Measurements from ENCODE around the gene SHROOM1.
A peak's percentile ranks its signal among the peaks of the same experiment; 100 is the strongest.
"Not testable (repeated sequence)": the region's sequence is repeated elsewhere in the genome, so short reads cannot be mapped to it uniquely, and the experiment has no call there.

SHROOM1 gene

DNA sequence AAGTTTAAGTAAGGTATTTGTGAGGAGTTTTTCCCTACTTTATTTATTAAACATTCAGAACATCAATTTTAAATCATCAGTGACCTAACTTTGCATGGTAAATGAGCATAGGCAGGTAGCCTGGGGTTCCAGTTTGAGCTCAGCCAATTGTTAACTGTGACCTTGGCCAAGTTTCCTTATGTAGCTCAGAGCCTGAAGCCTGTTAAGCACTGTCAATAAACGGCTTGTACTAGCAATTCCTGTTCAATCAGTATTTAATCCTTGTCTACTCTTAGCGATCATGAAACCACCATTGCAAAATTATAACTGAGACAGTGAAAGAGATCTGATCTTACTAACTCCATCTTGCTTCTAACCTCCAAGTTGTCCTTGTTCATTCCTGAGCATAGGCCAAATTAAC lies 22.0 kb downstream of the SHROOM1 start:
- no peaks in the 10 kb centered on the region for H3K9me3 Mint-ChIP-seq
- no peak overlapping the region for H3K4me3 Mint-ChIP-seq
- no peak overlapping the region for H3K27ac Mint-ChIP-seq
- peaks cover 89% of the 10 kb centered on the region for H3K27me3 Mint-ChIP-seq
- peaks cover 11% of the 10 kb centered on the region for H3K4me1 Mint-ChIP-seq
- no peak for ATAC-seq
- no peak for DNase-seq

DNA sequence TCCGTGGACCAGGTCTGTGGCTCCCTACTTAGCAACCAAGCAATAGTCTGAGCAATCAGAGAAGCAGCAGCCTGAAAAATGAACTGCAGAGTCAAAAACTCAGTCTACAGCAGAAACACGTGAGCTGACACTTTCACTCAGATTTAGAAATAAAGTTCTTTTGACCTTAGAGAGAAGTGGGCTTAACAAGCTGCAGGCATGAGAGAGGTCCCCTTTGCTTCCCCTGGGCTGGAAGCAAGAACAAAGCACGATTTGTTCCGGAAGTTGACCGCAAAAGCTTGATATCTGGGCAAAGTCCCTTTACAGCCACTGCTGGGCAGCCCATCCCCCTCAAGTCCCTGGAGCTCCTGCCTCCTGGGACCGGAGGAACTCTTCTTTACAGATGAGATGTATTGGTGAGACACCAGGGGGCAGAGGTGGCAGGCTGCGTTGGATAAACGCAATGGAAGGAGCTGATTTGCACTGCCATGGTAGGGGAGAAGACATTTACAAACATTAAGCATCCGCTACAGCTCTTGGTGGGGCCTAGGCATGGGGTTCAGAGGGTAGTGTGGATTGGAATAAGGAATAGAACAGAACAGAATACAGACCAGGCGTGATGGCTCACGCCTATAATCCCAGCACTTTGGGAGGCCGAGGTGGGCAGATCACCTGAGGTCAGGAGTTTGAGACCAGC lies 23.1 kb downstream of the SHROOM1 start:
- H3K27ac Mint-ChIP-seq: no peak overlapping the region
- no peak for DNase-seq
- H3K27me3 Mint-ChIP-seq: peaks cover 91% of the 10 kb centered on the region
- H3K4me3 Mint-ChIP-seq: no peak overlapping the region
- H3K4me1 Mint-ChIP-seq: peaks cover 3% of the 10 kb centered on the region
- no peak for ATAC-seq
- no peaks in the 10 kb centered on the region for H3K9me3 Mint-ChIP-seq

DNA sequence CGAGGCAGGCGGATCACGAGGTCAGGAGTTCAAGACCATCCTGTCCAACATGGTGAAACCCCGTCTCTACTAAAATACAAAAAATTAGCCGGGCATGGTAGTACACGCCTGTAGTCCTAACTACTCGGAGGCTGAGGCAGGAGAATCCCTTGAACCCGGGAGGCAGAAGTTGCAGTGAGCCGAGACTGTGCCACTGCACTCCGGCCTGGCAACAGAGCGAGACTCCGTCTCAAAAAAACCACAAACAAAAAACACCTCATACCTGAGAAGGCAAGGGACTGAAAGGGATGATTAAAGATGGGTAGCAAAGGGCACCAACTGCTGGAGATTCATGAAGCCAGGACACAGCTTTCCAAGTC lies 23.7 kb downstream of the SHROOM1 start:
- H3K4me1 Mint-ChIP-seq, DNase-seq, ATAC-seq, H3K27ac Mint-ChIP-seq, H3K9me3 Mint-ChIP-seq, H3K4me3 Mint-ChIP-seq: not testable (repeated sequence)
- peaks cover 91% of the 10 kb centered on the region for H3K27me3 Mint-ChIP-seq

DNA sequence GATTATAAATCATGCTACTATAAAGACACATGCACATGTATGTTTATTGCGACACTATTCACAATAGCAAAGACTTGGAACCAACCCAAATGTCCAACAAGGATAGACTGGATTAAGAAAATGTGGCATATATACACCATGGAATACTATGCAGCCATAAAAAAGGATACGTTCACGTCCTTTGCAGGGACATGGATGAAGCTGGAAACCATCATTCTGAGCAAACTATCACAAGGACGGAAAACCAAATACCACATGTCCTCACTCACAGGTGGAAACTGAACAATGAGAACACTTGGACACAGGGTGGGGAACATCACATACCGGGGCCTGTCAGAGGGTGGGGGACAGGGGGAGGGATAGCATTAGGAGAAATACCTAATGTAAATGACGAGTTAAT lies 24.6 kb downstream of the SHROOM1 start:
- not testable (repeated sequence) for H3K4me1 Mint-ChIP-seq, DNase-seq, H3K9me3 Mint-ChIP-seq, H3K4me3 Mint-ChIP-seq, ATAC-seq, H3K27ac Mint-ChIP-seq
- H3K27me3 Mint-ChIP-seq: peaks cover 91% of the 10 kb centered on the region

DNA sequence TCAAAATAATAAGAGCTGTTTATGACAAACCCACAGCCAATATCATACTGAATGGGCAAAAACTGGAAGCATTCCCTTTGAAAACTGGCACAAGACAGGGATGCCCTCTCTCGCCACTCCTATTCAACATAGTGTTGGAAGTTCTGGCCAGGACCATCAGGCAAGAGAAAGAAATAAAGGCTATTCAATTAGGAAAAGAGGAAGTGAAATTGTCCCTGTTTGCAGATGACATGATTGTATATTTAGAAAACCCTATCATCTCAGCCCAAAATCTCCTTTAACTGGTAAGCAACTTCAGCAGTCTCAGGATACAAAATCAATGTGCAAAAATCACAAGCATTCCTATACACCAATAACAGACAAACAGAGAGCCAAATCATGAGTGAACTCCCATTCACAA lies 26.2 kb downstream of the SHROOM1 start:
- not testable (repeated sequence) for H3K27ac Mint-ChIP-seq, H3K4me1 Mint-ChIP-seq, H3K9me3 Mint-ChIP-seq, DNase-seq, ATAC-seq, H3K4me3 Mint-ChIP-seq
- H3K27me3 Mint-ChIP-seq: peaks cover 84% of the 10 kb centered on the region

DNA sequence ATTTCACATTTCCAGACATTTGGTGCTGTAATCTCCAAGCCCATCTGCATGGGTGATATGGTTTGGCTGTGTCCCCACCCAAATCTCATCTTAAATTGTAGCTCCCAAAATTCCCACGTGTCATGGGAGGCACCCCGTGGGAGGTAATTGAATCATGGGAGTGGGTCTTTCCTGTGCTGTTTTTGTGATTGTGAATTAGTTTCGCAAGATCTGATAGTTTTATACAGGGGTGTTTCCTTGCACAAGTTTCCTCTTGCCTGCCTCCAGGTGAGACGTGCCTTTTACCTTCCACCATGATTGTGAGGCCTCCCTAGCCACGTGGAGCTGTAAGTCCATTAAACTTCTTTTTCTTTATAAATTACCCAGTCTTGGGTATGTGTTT lies 27.8 kb downstream of the SHROOM1 start:
- H3K27me3 Mint-ChIP-seq: peaks cover 75% of the 10 kb centered on the region
- DNase-seq, ATAC-seq, H3K27ac Mint-ChIP-seq, H3K4me1 Mint-ChIP-seq, H3K9me3 Mint-ChIP-seq, H3K4me3 Mint-ChIP-seq: not testable (repeated sequence)

DNA sequence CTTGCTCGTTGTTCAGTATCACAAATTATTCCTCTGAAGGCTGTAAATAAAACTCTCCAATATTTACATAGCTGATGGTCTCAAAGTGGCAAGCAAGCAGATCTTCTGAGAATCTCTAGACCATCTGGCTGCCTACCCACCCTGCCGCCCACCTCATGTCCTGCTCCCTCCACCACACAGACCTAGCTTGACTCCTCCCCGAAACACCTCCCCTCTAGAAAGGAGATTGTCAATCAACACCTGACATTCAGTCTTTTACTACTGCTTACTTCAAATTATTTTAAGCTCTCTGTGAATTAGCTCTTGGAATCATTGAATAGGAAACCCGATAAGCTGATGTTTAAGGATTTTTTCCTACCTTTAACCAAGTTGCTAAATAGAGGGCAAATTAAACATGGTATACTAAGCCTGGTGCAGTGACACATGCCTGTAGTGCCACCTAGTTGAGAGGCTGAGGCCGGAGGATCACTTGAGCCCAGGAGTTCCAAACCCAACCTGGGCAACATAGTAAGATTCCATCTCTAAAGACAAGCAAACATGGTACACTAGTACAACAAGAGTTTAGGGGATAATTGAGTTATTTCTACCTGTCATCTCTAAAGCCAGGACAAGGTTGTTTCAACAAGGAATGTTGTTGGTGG lies 28.3 kb downstream of the SHROOM1 start:
- Mint-ChIP-seq H3K4me3 (no peak overlapping the region), H3K27me3 (peaks cover 70% of the 10 kb centered on the region), H3K4me1 (peaks cover 7% of the 10 kb centered on the region)

DNA sequence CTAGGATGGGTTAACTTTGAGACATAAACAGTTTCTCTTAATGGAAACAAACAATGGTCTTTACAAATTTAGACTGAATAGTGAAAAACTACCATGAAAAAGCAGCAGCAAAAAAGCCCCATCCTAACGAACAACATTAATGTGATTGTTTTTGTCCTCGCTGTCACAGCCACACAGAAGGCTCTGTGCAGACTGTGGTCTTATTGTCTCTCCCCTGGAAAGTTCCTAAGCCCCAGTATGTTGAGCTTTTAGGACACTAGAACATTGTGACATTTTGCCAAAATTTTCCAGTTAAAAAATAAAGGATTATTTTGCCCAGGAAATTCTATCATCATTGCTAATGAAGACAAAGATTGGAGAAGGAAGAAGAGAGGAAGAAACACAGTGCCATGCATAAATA lies 29.9 kb downstream of the SHROOM1 start:
- H3K4me1 Mint-ChIP-seq: peaks cover 7% of the 10 kb centered on the region
- H3K27ac Mint-ChIP-seq: no peak overlapping the region
- H3K27me3 Mint-ChIP-seq: peaks cover 65% of the 10 kb centered on the region
- H3K4me3 Mint-ChIP-seq: no peak overlapping the region
- no peak for ATAC-seq
- no peak for DNase-seq
- no peaks in the 10 kb centered on the region for H3K9me3 Mint-ChIP-seq

More for the DNA sequence above, 28.3 kb downstream of the SHROOM1 start:
- DNase-seq (no peak), ATAC-seq (no peak)
- no peak overlapping the region for H3K27ac Mint-ChIP-seq
- no peaks in the 10 kb centered on the region for H3K9me3 Mint-ChIP-seq

DNA sequence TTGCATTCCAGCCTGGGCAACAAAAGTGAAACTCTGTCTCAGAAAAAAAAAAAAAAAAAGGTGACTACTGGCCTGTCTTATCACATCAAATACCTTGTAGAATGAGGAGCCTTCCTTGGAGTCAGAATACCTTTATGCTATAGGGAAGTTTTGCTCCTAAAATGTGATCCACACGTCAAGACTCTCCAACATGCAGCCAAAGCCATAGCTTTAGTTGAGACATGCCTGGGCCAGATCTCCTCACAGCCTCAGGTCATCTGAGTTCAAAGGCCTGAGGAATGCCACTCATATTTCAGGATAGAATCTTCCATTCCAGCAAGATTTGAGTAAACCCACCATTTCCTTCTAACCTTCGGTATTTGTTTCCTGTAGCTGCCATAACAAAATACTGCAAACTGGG lies 31.1 kb downstream of the SHROOM1 start:
- no peaks in the 10 kb centered on the region for H3K9me3 Mint-ChIP-seq
- H3K27me3 Mint-ChIP-seq: peaks cover 53% of the 10 kb centered on the region
- ATAC-seq (no peak), DNase-seq (no peak)
- no peak overlapping the region for H3K27ac Mint-ChIP-seq
- no peak overlapping the region for H3K4me3 Mint-ChIP-seq
- H3K4me1 Mint-ChIP-seq: peaks cover 7% of the 10 kb centered on the region

DNA sequence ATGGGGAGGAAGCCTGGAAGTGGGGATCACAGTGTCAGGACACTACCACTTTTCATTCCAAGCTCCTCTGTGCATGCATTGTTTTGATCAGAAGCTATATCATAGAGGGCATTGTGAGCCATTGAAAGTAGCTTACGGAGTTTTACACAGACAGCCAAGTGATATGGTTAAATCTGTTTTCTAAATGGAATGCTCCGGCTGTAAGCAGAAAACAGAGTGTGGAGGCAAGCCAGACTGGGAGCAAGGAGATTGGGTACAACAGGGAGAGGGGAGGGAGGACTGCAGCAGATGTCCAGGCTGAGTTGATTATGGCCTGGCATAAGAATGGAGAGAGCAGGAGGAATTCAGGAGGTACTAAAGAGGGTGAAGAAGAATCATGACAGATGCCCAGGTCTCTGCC lies 32.8 kb downstream of the SHROOM1 start:
- ATAC-seq (no peak), DNase-seq (no peak)
- Mint-ChIP-seq H3K27me3 (peaks cover 42% of the 10 kb centered on the region), H3K4me1 (peaks cover 7% of the 10 kb centered on the region), H3K4me3 (no peak overlapping the region), H3K27ac (no peak overlapping the region), H3K9me3 (no peaks in the 10 kb centered on the region)

DNA sequence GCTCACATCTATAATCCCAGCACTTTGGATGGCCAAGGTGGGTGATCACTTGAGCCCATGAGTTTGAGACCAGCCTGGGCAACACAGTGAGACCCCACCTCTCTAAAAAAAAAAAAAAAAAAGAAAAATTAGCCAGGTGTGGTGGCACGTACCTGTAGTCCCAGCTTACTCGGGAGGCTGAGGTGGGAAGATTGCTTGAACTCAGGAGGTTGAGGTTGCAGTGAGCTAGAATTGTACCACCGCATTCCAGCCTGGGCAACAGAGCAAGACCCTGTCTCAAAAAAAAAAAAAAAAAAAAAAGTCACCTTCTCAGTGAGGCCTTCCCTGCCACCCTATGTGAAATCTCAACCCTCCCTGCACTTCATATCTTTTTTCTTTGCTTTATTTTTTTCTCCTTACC lies 39.4 kb downstream of the SHROOM1 start:
- DNase-seq (no peak), ATAC-seq (no peak)
- H3K4me3 Mint-ChIP-seq: no peak overlapping the region
- H3K27me3 Mint-ChIP-seq: peaks cover 16% of the 10 kb centered on the region
- no peaks in the 10 kb centered on the region for H3K4me1 Mint-ChIP-seq
- no peak overlapping the region for H3K27ac Mint-ChIP-seq
- no peaks in the 10 kb centered on the region for H3K9me3 Mint-ChIP-seq

DNA sequence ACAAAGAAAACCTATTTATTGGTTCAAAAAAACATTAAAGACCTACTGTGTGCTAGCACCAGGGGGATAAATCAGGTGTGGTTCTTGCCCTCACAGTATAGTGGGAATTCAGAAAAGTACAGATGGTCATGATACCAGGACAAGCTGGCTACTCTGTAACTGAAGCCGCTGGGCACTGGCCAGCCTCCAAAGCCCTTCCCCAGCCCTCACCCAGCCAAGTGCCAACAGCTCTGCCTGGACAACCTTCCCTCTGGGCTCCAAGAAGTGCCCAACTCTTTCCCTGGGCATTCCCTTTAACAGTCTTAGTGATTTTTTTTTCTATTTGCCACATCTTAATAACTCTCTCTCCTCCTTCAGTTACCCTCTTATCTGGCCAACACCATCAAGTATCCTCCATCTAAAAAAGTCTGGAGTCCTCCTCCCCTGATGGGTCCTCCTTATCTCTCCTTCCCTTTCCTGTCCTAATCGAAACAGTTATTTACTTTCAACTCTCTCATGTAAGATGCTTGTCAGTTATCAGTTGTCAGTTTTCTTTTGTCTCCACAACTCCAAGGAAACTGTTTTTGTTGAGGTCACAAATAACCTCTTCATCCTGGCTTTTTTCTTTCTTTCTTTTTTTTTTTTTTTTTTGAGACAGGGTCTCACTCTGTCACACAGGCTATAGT lies 40.1 kb downstream of the SHROOM1 start:
- ATAC-seq (no peak), DNase-seq (no peak)
- no peaks in the 10 kb centered on the region for H3K9me3 Mint-ChIP-seq
- peaks cover under 1% of the 10 kb centered on the region for H3K4me1 Mint-ChIP-seq
- H3K27ac Mint-ChIP-seq: peak overlapping the region in 1 of 2 donors; percentile 66
- H3K4me3 Mint-ChIP-seq: no peak overlapping the region
- H3K27me3 Mint-ChIP-seq: peaks cover 20% of the 10 kb centered on the region

DNA sequence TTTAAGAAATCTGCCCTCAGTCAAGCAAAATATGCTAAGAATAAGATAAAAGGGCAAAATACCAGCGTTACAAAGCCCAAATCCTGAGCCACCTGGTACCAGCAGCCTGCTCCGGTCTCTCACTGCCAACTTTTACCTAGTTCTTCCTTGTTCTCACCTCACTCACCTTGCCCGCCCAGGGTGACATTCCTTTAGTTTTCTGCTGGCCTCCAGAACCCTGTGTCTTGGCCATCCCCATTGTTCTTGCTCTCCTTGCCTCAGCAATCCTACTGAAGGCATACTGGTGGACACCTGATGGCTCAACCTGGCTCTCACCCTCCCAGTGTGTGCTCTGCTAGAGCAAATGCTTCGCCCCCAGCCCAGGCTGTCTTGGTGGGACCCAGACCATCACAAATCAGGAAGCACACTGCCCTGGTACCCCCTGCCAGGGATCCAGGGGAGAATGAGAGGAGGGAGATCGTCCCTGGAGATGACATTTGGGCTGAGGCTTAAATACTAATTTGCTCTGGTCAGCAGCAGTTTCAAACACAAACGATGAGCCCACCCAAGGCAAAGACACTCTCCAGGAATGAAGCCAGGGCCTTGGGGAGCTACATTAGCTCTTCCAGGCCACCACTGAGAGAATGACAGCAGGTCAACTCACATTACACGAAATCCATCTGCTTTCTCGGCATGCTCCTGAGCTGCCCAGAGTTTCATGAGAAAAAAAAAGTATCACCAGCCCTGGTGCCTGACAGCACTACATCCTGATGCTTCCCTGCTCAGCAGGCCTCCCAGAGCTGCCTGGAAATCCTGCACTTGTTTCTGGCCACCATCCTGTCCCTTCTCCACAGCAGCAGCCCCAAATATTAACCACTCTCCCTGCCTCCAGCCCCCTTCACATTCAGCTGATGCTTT lies 41.2 kb downstream of the SHROOM1 start:
- Mint-ChIP-seq H3K9me3 (no peaks in the 10 kb centered on the region), H3K27me3 (peaks cover 27% of the 10 kb centered on the region), H3K4me3 (no peak overlapping the region), H3K4me1 (peaks cover 7% of the 10 kb centered on the region), H3K27ac (no peak overlapping the region)
- DNase-seq: no peak
- no peak for ATAC-seq

DNA sequence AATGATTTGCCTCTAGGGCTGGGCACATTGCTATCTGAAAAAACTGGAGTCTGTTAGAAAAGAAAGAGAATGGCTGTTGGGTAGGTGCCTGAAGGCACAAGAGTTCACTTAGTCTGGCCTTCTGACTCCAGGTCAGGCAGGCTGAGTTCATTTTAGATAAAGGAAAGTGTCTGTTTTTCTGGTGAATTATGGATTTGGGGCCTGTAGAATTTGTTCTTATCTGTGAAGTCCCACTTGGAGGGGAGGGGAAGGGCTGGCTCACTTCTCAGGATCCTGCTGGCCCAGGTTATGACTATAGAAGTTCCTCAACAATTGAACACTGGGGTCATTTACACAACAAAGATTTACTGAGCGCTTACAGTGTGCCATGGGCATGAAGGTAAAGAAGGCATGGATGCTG lies 41.9 kb downstream of the SHROOM1 start:
- ATAC-seq (no peak), DNase-seq (no peak)
- H3K27me3 Mint-ChIP-seq: peaks cover 27% of the 10 kb centered on the region
- peaks cover 7% of the 10 kb centered on the region for H3K4me1 Mint-ChIP-seq
- no peak overlapping the region for H3K4me3 Mint-ChIP-seq
- no peak overlapping the region for H3K27ac Mint-ChIP-seq
- H3K9me3 Mint-ChIP-seq: no peaks in the 10 kb centered on the region

DNA sequence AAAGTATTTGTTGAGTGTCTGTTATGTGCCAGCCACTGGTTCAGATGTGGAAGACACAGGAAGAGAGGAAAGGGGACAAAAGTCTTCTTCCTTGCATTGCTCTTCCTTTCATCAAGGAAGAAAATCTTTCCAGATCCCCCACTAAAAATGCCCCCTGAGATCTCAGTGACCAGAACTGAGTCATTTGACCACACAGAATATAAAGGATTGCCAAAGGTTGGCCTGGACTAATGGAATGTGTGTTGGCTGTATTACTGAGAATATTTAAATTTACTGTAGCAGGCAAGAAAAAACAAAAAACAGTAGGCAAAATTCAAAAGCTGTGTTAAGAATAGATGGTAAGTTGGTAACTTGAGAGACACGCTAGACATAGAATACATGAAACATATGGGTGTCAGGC lies 43.4 kb downstream of the SHROOM1 start:
- H3K9me3 Mint-ChIP-seq: no peaks in the 10 kb centered on the region
- no peak overlapping the region for H3K27ac Mint-ChIP-seq
- H3K4me1 Mint-ChIP-seq: peaks cover 7% of the 10 kb centered on the region
- no peak overlapping the region for H3K4me3 Mint-ChIP-seq
- no peak for ATAC-seq
- H3K27me3 Mint-ChIP-seq: peaks cover 19% of the 10 kb centered on the region
- DNase-seq: no peak

DNA sequence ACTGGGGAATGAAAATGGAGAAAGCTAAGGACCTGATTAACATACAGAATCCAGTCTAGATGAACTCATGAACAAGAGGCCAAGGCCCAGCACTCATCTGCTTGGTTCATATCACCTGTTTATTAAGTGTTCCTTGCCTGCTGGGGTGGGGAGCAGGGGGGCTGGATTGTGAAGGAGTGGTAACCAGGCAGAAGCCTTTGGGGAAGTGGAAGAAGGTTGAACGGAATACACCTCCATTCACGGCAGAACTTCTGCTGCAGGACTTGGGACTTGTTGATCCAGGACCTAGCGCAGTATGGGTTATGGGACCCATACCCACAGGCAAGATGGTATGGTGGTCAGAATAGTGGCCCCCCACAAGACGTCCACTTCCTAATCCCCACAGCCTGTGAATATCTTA lies 44.6 kb downstream of the SHROOM1 start:
- Mint-ChIP-seq H3K9me3 (no peaks in the 10 kb centered on the region), H3K27ac (no peak overlapping the region), H3K4me3 (no peak overlapping the region), H3K4me1 (peaks cover 16% of the 10 kb centered on the region), H3K27me3 (peaks cover 30% of the 10 kb centered on the region)
- ATAC-seq (no peak), DNase-seq (no peak)
